H1 (cell line): ENCODE results near the gene BEAN1. TPM values are rescaled to one million over a fixed set of nuclear protein-coding genes. Genes with fewer than 3 reads are reported as not detected.

Experiments
- CTCF ChIA-PET: fragments of 300-600 bp; sonication (Branson Sonifier 250); formaldehyde crosslinking; loops from one replicate; lab custom pipeline; 2021; ENCODE audit not compliant: partially characterized antibody; lab: Charles Lee
- POLR2A ChIA-PET: fragments of 300-600 bp; sonication (Branson Sonifier 250); formaldehyde crosslinking; loops from one replicate; lab custom pipeline; 2021; ENCODE audit warnings: inconsistent platforms; ENCODE audit not compliant: partially characterized antibody; lab: Charles Lee
- DNase-seq, 2 experiments: peaks; one replicate each; pipeline versions ENCODE4 v3.0.0 to v3.0.0-alpha.2; 2010 to 2022; ENCODE audit warnings: low spot score in 2 of 2, low read depth in 1 of 2, mixed read lengths in 1 of 2
- FAIRE-seq: peaks from 2 replicates; lab custom pipeline; 2011; peaks lifted over from hg19 to GRCh38; lab: Jason Lieb, UNC
- H2AFZ ChIP-seq: 2 replicates; pipeline ENCODE4 v1.8.1; 2012; ENCODE audit warnings: low read length, inconsistent platforms
- H2AK5ac ChIP-seq: 2 replicates; pipeline ENCODE4 v1.6.1; 2013; ENCODE audit warnings: low read depth, low read length
- H2BK120ac ChIP-seq: replicated peaks from 2 replicates; pipeline ENCODE3; 2013; ENCODE audit warnings: low read depth, low read length, inconsistent platforms
- H2BK12ac ChIP-seq: 2 replicates; pipeline ENCODE4 v1.6.1; 2013; ENCODE audit warnings: low read depth, low read length
- H2BK15ac ChIP-seq: 2 replicates; pipeline ENCODE4 v1.6.1; 2013; ENCODE audit warnings: low read length
- H2BK20ac ChIP-seq: 2 replicates; pipeline ENCODE4 v1.6.1; 2013; ENCODE audit warnings: low read length
- H2BK5ac ChIP-seq: 2 replicates; pipeline ENCODE4 v1.6.1; 2013; ENCODE audit warnings: low read depth, low read length
- H3K14ac ChIP-seq: 2 replicates; pipeline ENCODE4 v1.6.1; 2013; ENCODE audit warnings: inconsistent platforms; ENCODE audit not compliant: insufficient read length
- H3K18ac ChIP-seq: 2 replicates; pipeline ENCODE4 v1.6.1; 2013; ENCODE audit warnings: low read length; ENCODE audit errors: extremely low read depth
- H3K23ac ChIP-seq: 2 replicates; pipeline ENCODE4 v1.6.1; 2013; ENCODE audit warnings: inconsistent platforms; ENCODE audit not compliant: insufficient read length
- H3K23me2 ChIP-seq: 2 replicates; pipeline ENCODE4 v1.6.1; 2013; ENCODE audit warnings: low read depth, low read length
- H3K27ac ChIP-seq: 2 replicates; pipeline ENCODE4 v1.6.1; 2011; ENCODE audit warnings: low read depth, low read length, inconsistent platforms
- H3K27me3 ChIP-seq, 4 experiments: replicated peaks in 1 of 4; 1 replicate in 1 of 4; 2 replicates in 3 of 4; pipeline versions ENCODE4 v1.6.1 to v1.8.1; 2011 to 2013; ENCODE audit warnings: low read length in 3 of 4, mild to moderate bottlenecking in 3 of 4, inconsistent platforms in 2 of 4, mixed read lengths in 2 of 4, moderate library complexity in 1 of 4; ENCODE audit not compliant: control insufficient read depth in 3 of 4, insufficient read depth in 3 of 4; ENCODE audit errors: extremely low read depth in 1 of 4
- H3K36me3 ChIP-seq, 4 experiments: 2 replicates each; pipeline versions ENCODE4 v1.6.1 to v1.8.1; 2011 to 2013; ENCODE audit warnings: mild to moderate bottlenecking in 4 of 4, low read length in 3 of 4, moderate library complexity in 2 of 4, control low read depth in 1 of 4, inconsistent platforms in 1 of 4; ENCODE audit not compliant: insufficient read depth in 4 of 4, control insufficient read depth in 2 of 4
- H3K4ac ChIP-seq: replicated peaks from 2 replicates; pipeline ENCODE3; 2013; ENCODE audit warnings: low read length, low read depth, mixed read lengths, inconsistent platforms; ENCODE audit not compliant: insufficient read length
- H3K4me1 ChIP-seq, 4 experiments: replicated peaks in 1 of 4; 1 replicate in 1 of 4; 2 replicates in 3 of 4; pipeline versions ENCODE4 v1.6.1 to v1.8.1; 2011 to 2013; ENCODE audit warnings: low read length in 3 of 4, inconsistent platforms in 2 of 4, mixed read lengths in 1 of 4; ENCODE audit not compliant: insufficient read depth in 4 of 4, control insufficient read depth in 3 of 4
- H3K4me2 ChIP-seq, 2 experiments: 2 replicates each; pipeline versions ENCODE4 v1.6.1 to v1.8.1; 2011 to 2013; ENCODE audit warnings: low read depth in 2 of 2, low read length in 2 of 2, control low read depth in 1 of 2, inconsistent platforms in 1 of 2, mild to moderate bottlenecking in 1 of 2; ENCODE audit not compliant: insufficient read depth in 1 of 2
- H3K4me3 ChIP-seq, 4 experiments: fragments of 200-600, 300-600 bp in 1 of 4; sonication (generic), shearing (Covaris generic), sonication (Bioruptor Twin) in 1 of 4; 2 replicates each; pipeline versions ENCODE4 v1.5.1 to v1.8.1; 2011 to 2016; ENCODE audit warnings: low read length in 4 of 4, low read depth in 3 of 4, control low read depth in 2 of 4, inconsistent platforms in 2 of 4, mild to moderate bottlenecking in 2 of 4, mixed read lengths in 1 of 4, moderate library complexity in 1 of 4; ENCODE audit not compliant: insufficient read depth in 2 of 4; ENCODE audit errors: extremely low read depth in 1 of 4
- H3K56ac ChIP-seq: replicated peaks from 2 replicates; pipeline ENCODE3; 2013; ENCODE audit warnings: low read depth, mild to moderate bottlenecking, mixed read lengths, low read length, inconsistent platforms; ENCODE audit not compliant: insufficient read length
- H3K79me1 ChIP-seq: 2 replicates; pipeline ENCODE4 v1.6.1; 2013; ENCODE audit warnings: low read depth, low read length, control low read depth
- H3K79me2 ChIP-seq, 2 experiments: 2 replicates each; pipeline versions ENCODE4 v1.6.1 to v1.8.1; 2012 to 2013; ENCODE audit warnings: low read length in 2 of 2, mild to moderate bottlenecking in 2 of 2, inconsistent platforms in 1 of 2; ENCODE audit not compliant: insufficient read depth in 2 of 2, control insufficient read depth in 1 of 2
- H3K9ac ChIP-seq, 4 experiments: replicated peaks in 1 of 4; 1 replicate in 1 of 4; 2 replicates in 3 of 4; pipeline versions ENCODE4 v1.6.1 to v1.8.1; 2011 to 2013; ENCODE audit warnings: low read depth in 3 of 4, low read length in 3 of 4, control low read depth in 2 of 4, mild to moderate bottlenecking in 2 of 4, moderate library complexity in 2 of 4, inconsistent platforms in 1 of 4; ENCODE audit errors: extremely low read depth in 1 of 4
- H3K9me3 ChIP-seq, 2 experiments: 2 replicates each; pipeline versions ENCODE4 v1.6.1 to v1.8.1; 2012 to 2013; ENCODE audit warnings: mild to moderate bottlenecking in 2 of 2, moderate library complexity in 2 of 2, control low read depth in 1 of 2, inconsistent platforms in 1 of 2, low read depth in 1 of 2, low read length in 1 of 2, mixed read lengths in 1 of 2; ENCODE audit not compliant: insufficient read depth in 2 of 2
- H4K20me1 ChIP-seq, 2 experiments: replicated peaks in 1 of 2; 2 replicates each; pipeline versions ENCODE3 to v1.8.1; 2011 to 2013; ENCODE audit warnings: inconsistent platforms in 2 of 2, low read length in 2 of 2, mild to moderate bottlenecking in 1 of 2; ENCODE audit not compliant: insufficient read depth in 2 of 2, control insufficient read depth in 1 of 2
- H4K5ac ChIP-seq: 2 replicates; pipeline ENCODE4 v1.6.1; 2013; ENCODE audit warnings: low read length, low read depth, mixed read lengths, inconsistent platforms; ENCODE audit not compliant: insufficient read length
- H4K8ac ChIP-seq: 2 replicates; pipeline ENCODE4 v1.8.0; 2013; ENCODE audit warnings: mild to moderate bottlenecking, moderate library complexity, low read length, inconsistent platforms; ENCODE audit not compliant: insufficient read depth; ENCODE audit errors: extremely low read depth
- H4K91ac ChIP-seq: replicated peaks from 2 replicates; pipeline ENCODE3; 2013; ENCODE audit warnings: low read length, mixed read lengths, inconsistent platforms; ENCODE audit not compliant: insufficient read length
- WGBS, 2 experiments: shearing (Covaris generic) in 1 of 2; methylation state at CpG; one replicate each; pipeline versions ENCODE4 v1.1.6 to v1.1.7; 2013 to 2015; ENCODE audit warnings: low lambda C conversion rate in 2 of 2, mixed read lengths in 2 of 2, inconsistent platforms in 1 of 2, low coverage in 1 of 2, missing lambda C conversion rate in 1 of 2; ENCODE audit not compliant: insufficient replicate concordance in 2 of 2, insufficient coverage in 1 of 2, insufficient read length in 1 of 2; ENCODE audit errors: extremely low coverage in 1 of 2, missing lambda C conversion rate in 1 of 2; 5-methylcytosine and 5-hydroxymethylcytosine counted together
- polyA plus RNA-seq, 7 experiments: library from polyadenylated mRNA; depleted of rRNA in 3 of 7; stranded (reverse) in 5 of 7; unstranded in 2 of 7; fragments of >200 nt in 5 of 7; fragments of 200-250 nt in 2 of 7; gene quantifications; 1 replicate in 5 of 7; 2 replicates in 1 of 7; 4 replicates in 1 of 7; pipeline versions ENCODE4 v1.2.1 to v1.2.3, GENCODE V29; 2011 to 2013; ENCODE audit warnings: missing spikeins in 2 of 7, mixed read lengths in 2 of 7
- total RNA-seq: library from RNA; stranded (reverse); fragmentation: NEBNext Ultra II Directional; extraction: Animal tissue kit (Norgen Biotek cat#: 25700); gene quantifications from 2 replicates; pipeline ENCODE4 v1.2.1, GENCODE V29; 2021
- TF ChIP-seq, protein P1 (sequence below): IDR thresholded peaks from 2 replicates; pipeline ENCODE4 v1.6.1; 2012; ENCODE audit warnings: inconsistent platforms

BEAN1 gene
- total and polyA plus RNA-seq, 2 of the 8 experiments (the other 6 are each of a cell fraction or from before 2014, with no cell fraction given), result 0.08 TPM; not detected in 1

DNA sequence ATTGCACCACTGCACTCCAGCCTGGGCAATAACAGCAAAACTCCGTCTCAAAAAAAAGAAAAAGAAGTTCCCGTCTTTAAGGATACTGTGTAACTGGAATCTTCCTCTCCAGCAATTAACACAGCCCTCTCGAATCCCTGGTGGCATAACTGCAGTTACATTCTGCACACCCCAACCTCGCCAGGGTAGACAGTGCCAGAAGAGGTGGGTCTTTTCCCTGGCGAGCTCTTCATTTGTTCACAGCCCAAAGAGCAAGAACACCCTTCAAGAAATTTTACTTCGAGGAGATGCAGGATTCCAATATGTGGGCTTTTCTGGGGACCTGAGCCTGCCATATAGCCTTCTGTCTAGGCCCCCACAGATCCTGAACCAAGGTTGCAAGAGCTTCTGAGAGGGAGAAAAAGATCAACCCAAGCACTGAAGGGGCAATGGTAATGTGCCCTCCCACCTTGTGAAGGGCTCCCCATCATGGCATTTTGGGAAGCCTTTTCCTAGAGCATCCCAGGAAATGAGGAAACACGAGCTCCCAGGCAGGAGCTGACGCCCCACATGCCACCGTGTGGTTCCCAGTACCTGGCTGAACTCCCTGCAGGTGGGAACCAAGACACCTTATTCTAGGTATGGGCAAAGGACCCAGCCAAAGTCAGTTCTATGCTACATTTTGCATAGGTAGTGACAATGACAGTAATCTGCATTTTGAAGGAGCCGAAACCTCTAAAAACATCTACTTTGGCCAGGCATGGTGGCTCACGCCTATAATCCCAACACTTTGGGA is 95.9 kb downstream of the BEAN1 start:
- Histone ChIP-seq H3K23me2 (no peaks in the 10 kb centered on the region), H2BK15ac (no peak overlapping the region), H3K4me2 (no peak overlapping the region), H2BK120ac (no peak overlapping the region), H3K4me1 (no peaks in the 10 kb centered on the region), H4K8ac (no peak overlapping the region), H4K5ac (no peak overlapping the region), H3K27ac (no peak overlapping the region), H2AFZ (no peak overlapping the region), H3K27me3 (no peaks in the 10 kb centered on the region), H3K23ac (no peak overlapping the region), H4K20me1 (no peaks in the 10 kb centered on the region), H2BK20ac (no peak overlapping the region), H4K91ac (no peak overlapping the region), H3K79me2 (no peaks in the 10 kb centered on the region), H3K14ac (no peak overlapping the region), H3K9me3 (no peaks in the 10 kb centered on the region), H3K4me3 (no peak overlapping the region), H2AK5ac (no peak overlapping the region), H3K56ac (no peak overlapping the region), H3K36me3 (no peaks in the 10 kb centered on the region), H2BK12ac (no peak overlapping the region), H3K79me1 (no peaks in the 10 kb centered on the region), H2BK5ac (no peak overlapping the region), H3K9ac (no peak overlapping the region), H3K18ac (no peak overlapping the region), H3K4ac (no peak overlapping the region)
- FAIRE-seq (no peak), DNase-seq (no peak)
- TF ChIP-seq, protein P1, sequence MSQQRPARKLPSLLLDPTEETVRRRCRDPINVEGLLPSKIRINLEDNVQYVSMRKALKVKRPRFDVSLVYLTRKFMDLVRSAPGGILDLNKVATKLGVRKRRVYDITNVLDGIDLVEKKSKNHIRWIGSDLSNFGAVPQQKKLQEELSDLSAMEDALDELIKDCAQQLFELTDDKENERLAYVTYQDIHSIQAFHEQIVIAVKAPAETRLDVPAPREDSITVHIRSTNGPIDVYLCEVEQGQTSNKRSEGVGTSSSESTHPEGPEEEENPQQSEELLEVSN, result no peak
- CTCF ChIA-PET, result interaction anchor here (0.8 to 3.2 kb wide), 10 partner anchors 7 to 152 kb away, joined by 3 to 19 read pairs (median 4); partner anchors contain the start of gene CKLF
- POLR2A ChIA-PET, result interaction anchor here (0.6 to 1.9 kb wide), 4 partner anchors 11 to 212 kb away, joined by 3 to 8 read pairs (median 4); no protein-coding TSS in a partner anchor
- 92% methylated on average over 11 of the region's 11 CpGs; no CpG with 5 or more reads in 1 of the 2 experiments for WGBS, 2 experiments
